Measurements from ENCODE around the gene SLIT3.
"Not testable (repeated sequence)": the region's sequence is repeated elsewhere in the genome, so short reads cannot be mapped to it uniquely, and the experiment has no call there.

The SLIT3 gene

GRCh38 chr5:168771678-168772077 lies 529.3 kb downstream of the SLIT3 start:
- DNase-seq (ENCODE audit: low read depth in 3 of 3), result no peak

DNA sequence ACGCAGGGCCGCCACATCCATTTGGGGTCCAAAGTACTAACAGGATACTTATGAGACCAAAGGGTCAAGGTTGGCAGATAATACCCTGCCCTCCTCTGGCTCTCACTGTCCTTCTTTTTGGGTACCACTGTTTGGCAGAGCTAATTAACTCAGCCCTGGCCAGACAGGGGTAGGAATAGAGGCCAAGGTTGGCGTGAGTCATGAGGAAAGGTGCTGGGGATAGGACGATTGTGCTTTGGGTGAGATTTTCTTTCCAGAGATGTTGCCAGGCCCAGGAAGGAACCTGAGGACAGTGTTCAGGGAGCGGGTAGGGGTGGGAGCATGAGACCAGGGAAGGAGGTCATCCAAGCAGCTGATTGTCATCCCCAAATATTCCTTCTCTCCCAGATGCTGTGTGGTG lies 529.9 kb downstream of the SLIT3 start:
- DNase-seq (ENCODE audit: low read depth in 3 of 3), result no peak

DNA sequence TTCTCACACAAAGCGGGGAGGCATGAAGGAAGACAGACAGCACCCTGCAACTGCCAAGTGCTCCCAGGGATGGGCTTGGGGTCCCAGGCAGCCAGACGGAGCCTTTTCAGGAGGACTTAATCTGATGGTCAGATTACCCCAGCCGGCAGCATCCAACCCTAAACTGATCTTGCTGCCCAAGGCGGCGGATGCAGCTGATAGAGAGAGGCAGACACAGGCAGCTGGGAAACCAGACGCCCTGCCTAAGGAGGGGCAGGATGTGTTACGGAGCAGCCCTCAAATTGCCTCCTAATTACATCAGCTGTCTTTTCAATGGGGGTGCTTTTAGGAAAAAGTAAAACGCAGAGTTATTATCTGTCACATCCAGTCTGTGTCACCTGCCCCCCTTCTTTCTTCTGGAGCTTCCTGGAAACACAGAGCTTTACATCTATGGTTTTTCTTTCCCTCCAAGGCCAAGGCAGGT lies 530.9 kb downstream of the SLIT3 start:
- no peak for DNase-seq (ENCODE audit: low read depth in 3 of 3)

GRCh38 chr5:168768172-168768571 lies 532.8 kb downstream of the SLIT3 start:
- no peak for DNase-seq (ENCODE audit: low read depth in 3 of 3)

DNA sequence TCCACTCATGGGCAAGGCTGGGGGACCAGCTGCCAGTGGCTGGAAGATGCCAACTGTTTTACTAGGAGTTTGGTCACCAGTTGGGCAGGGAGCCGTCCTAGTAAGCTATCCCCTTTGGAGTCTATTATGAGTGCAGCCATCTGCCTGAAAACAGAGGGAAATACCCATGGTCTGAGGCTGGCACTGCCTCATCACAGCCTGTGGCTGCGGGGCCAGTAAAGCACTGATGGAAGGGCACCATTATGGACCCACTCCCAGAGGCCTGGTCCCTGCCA lies 534.6 kb downstream of the SLIT3 start:
- DNase-seq (ENCODE audit: low read depth in 3 of 3), result no peak

GRCh38 chr5:168765551-168766425 lies 535.2 kb downstream of the SLIT3 start:
- no peak for DNase-seq (ENCODE audit: low read depth in 3 of 3)

GRCh38 chr5:168765086-168765550 lies 535.8 kb downstream of the SLIT3 start:
- no peak for DNase-seq (ENCODE audit: low read depth in 3 of 3)

DNA sequence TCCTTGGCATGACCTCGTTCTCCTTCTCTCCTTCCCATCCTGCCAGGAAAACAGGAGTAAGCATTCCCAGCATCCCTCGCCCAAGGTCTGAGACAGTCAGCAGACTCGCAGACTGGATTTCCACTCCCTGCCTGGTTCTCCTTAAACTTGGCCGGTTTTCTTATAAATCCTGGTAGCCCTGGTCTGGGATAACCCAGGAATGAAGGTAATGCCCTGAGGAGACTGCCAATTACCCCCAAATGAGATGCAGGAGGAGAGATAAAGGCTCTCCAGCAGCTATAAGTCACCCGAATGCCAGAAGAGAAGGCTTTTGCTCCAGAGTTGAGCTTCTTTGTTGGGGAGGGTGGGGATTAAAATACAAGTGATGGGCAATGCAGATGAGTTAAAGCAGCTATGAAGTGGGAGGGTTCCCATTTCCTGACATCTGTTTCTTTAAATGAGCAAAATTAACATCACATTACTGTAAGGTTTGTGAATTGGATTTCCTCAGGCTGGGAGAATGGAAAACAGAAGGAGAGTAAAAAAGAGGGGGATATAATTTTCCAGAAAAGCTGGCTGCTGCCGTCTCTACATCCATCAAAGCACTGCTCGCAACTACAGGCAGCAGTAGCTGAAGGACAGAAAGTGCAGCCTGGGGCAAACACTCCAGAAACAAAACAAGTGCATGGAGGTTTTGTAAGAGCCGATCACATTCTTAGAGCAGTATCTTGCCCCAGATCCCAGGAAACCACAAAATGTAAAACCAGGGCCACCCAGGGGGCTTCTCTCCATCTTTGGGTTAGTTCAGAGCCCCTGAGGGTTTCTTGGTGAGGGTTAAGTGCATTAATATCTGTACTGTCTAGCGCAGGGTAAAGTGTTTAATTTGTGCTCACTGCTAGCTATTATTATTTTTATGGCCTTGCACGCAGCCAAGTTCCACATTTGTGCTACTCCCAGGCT lies 544.2 kb downstream of the SLIT3 start:
- DNase-seq (ENCODE audit: low read depth in 3 of 3), result no peak

- DNase-seq (ENCODE audit: low read depth in 3 of 3), result no peak
Observed at GRCh38 chr5:168755548-168756093, 545.3 kb downstream of the SLIT3 start.

GRCh38 chr5:168753691-168754254 lies 547.2 kb downstream of the SLIT3 start:
- DNase-seq (ENCODE audit: low read depth in 3 of 3), result no peak

GRCh38 chr5:168752416-168753190 lies 548.3 kb downstream of the SLIT3 start:
- DNase-seq (ENCODE audit: low read depth in 3 of 3), result no peak

GRCh38 chr5:168752012-168752411 lies 548.9 kb downstream of the SLIT3 start:
- no peak for DNase-seq (ENCODE audit: low read depth in 3 of 3)

GRCh38 chr5:168750926-168751325 lies 550.0 kb downstream of the SLIT3 start:
- DNase-seq (ENCODE audit: low read depth in 3 of 3), result no peak

DNA sequence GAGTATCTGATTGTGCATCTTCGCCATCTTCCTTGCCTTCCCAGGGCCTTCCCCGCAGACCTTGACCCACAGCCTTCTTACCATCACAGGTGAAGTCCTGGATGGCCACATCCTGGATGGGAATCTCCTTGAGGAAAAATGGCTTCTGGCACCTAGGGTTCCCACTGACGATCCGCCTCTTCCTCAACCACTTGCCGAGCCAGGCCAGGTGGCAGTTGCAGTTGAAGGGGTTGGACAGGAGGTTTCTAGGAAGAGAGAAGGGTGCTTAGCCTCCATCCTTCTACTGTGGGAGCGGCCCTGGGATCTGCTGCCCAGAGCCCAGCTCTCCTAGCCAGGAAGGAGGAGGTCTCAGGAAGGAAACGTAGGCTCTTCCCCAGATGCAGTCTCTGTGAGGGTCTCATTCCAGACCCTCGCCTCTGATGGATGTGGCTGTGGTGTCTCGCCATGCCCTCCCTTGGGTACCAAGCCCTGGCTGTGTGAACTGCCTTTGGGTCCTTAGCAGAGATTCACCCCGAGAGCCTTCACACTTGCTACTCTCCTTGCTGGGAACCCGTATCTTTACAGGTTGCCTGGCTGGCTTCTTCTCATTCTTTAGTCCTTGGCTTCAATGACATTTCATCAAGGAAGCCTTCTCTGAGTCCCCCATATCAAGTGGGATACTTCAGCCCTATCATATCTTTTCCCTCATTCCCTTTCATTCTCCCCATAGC lies 551.4 kb downstream of the SLIT3 start:
- DNase-seq (ENCODE audit: low read depth in 3 of 3), result no peak

DNA sequence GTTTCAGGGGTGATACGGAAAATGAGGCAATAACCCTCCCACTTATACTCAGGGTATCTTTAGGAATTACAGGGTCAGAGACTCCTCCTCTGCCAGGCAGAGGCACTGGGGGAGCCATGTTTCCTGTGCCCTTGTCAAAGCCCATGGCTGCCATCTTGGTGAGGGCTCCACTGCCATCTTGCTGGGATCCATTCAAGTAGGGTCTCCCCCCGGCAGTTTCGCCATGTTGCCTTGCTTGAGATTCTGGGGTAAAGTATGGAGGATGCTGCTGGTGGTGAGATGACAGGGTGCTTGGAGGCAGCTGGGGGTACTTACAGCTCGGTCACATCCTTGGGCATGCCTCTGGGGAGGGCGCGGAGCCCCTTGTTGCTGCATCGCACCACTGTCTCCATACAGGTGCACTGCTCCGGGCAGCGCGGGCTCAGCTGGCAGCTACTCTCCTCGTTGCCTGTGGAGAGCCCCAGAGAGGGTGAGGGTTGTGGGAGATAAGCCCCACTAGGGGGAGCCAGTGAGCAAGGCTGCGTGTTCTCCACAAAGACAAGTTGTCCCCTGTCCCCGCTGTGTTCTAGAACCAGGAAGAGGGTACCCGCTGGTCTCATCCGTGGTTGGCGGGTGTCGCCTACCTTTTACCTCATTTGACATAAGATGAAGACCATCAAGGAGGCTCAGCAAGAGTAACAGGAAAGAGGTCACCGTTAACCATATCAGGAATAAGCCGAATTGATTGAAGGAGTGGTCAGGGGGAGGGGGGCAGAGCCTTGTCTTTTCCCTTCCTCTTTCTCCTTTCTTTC lies 552.8 kb downstream of the SLIT3 start:
- DNase-seq (ENCODE audit: low read depth in 3 of 3), result no peak

- DNase-seq (ENCODE audit: low read depth in 3 of 3), result no peak
Observed at GRCh38 chr5:168746893-168747640, 553.9 kb downstream of the SLIT3 start.

- DNase-seq (ENCODE audit: low read depth in 3 of 3), result not testable (repeated sequence)
Observed at GRCh38 chr5:168746126-168746892, 554.6 kb downstream of the SLIT3 start.

DNA sequence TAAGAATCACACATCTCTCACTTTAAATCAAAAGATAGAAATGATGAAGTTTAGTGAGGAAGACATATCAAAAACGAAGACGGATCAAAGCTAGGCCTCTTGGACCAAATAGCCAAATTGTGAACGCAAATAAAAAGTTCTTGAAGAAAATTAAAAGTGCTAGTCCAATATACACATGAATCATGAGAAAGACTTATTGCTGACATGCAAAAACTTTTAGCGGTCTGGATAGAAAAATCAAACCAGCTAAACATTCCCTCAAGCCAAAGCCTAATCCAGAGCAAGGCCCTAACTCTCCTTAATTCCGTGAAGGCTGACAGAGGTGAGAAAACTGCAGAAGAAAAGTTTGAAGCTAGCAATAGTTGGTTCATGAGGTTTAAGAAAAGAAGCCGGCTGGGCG lies 557.3 kb downstream of the SLIT3 start:
- no peak for DNase-seq (ENCODE audit: low read depth in 3 of 3)

Data from stimulated activated CD4-positive, alpha-beta T cell treated with anti-CD3 and anti-CD28 coated beads, TNF-alpha, amount 100 ng/mL, for 4 hours (primary cell).